ENCODE data around the gene WAPL. TPM values are rescaled to one million over a fixed set of nuclear protein-coding genes. Genes with fewer than 3 reads are reported as not detected.
"Not testable (repeated sequence)": the region's sequence is repeated elsewhere in the genome, so short reads cannot be mapped to it uniquely, and the experiment has no call there.

WAPL gene
- total RNA-seq, result 49.7 and 50.2 TPM in 2 replicates

DNA sequence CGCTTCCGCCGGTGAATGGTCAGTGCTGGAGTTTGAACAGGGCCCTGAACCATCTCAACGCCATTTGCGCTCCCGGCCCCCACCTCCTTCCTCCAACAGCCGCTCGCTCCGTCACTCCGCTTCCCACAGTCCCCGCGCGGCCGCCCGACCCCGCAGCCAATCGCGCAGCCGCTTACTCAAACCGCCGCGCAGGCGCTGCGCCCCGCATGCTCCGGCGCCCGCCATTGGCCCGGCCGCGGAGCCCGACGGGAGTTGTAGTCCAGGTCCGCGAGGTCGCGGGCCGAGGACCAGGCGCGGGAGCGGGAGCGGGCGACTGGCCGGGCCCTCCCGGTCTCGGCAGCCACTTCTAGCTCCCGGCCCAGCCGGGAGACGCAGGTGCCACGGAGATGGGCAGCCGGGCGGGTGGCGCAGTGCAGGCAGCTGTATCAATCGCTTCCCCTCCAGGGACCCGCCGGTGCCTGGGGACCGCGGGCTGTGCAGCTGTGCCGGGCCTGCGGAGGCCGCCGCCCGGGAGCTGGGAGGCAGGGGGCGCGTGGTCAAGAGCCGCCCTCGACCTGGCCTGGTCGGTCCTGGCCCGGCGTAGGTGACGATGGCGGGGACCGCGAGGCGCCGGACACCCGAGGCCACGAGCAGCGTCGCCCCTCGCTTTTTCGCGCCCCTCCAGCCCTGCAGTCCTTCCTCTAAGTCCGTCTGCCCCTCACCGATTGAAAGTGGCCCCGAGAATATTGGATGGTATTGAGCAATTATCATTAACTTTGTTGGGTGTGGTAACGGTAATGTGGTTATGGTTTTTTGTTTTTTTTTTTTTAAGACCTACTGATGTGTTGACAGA is at the start of gene WAPL:
TSS of gene WAPL (minus strand) at position 115 of the 832 bp plus-strand sequence. CDS start 3,723 bp downstream, outside the sequence.
- Mint-ChIP-seq H3K36me3 (ENCODE audit: low read depth) (peaks cover 26% of the 10 kb centered on the region), H3K4me3 (peak within 1 kb of the TSS; percentile 99), H3K27ac (peak within 1 kb of the TSS; percentile 98), H3K9me3 (no peaks in the 10 kb centered on the region), H3K27me3 (ENCODE audit: insufficient read depth) (no peaks in the 10 kb centered on the region), H3K4me1 (ENCODE audit: low read depth) (peaks cover 68% of the 10 kb centered on the region)
- DNase-seq (ENCODE audit: low spot score), result peak; percentile 95
- intact Hi-C loops (cut with micrococcal nuclease), result loop anchor here (1.0 to 2.0 kb wide), 4 partner anchors 17 to 235 kb away; partner anchors contain the start of gene BMPR1A

- no peak overlapping the region for H3K27ac Mint-ChIP-seq
- no peaks in the 10 kb centered on the region for H3K36me3 Mint-ChIP-seq (ENCODE audit: low read depth)
- intact Hi-C loops (cut with micrococcal nuclease), result no loop called here
- H3K27me3 Mint-ChIP-seq (ENCODE audit: insufficient read depth), result peaks cover 2% of the 10 kb centered on the region
- no peak for DNase-seq (ENCODE audit: low spot score)
- no peak overlapping the region for H3K4me3 Mint-ChIP-seq
- no peaks in the 10 kb centered on the region for H3K4me1 Mint-ChIP-seq (ENCODE audit: low read depth)
- H3K9me3 Mint-ChIP-seq, result peaks cover 5% of the 10 kb centered on the region
These were observed 47.7 kb upstream of the WAPL start for GRCh38 chr10:86569335-86569734.

- H3K27me3 Mint-ChIP-seq (ENCODE audit: insufficient read depth); intact Hi-C loops (cut with micrococcal nuclease); H3K4me1 Mint-ChIP-seq (ENCODE audit: low read depth); H3K9me3 Mint-ChIP-seq; H3K27ac Mint-ChIP-seq; DNase-seq (ENCODE audit: low spot score); H3K36me3 Mint-ChIP-seq (ENCODE audit: low read depth); H3K4me3 Mint-ChIP-seq: not testable (repeated sequence)
These were observed 44.9 kb upstream of the WAPL start for GRCh38 chr10:86566518-86566917.

- DNase-seq (ENCODE audit: low spot score); H3K36me3 Mint-ChIP-seq (ENCODE audit: low read depth); H3K27ac Mint-ChIP-seq; intact Hi-C loops (cut with micrococcal nuclease); H3K4me1 Mint-ChIP-seq (ENCODE audit: low read depth); H3K4me3 Mint-ChIP-seq; H3K9me3 Mint-ChIP-seq; H3K27me3 Mint-ChIP-seq (ENCODE audit: insufficient read depth): not testable (repeated sequence)
These were observed 41.7 kb upstream of the WAPL start for GRCh38 chr10:86563338-86563737.

GRCh38 chr10:86558695-86559094 is 37.1 kb upstream of the WAPL start:
- H3K4me1 Mint-ChIP-seq (ENCODE audit: low read depth); DNase-seq (ENCODE audit: low spot score); H3K27ac Mint-ChIP-seq; H3K9me3 Mint-ChIP-seq; H3K27me3 Mint-ChIP-seq (ENCODE audit: insufficient read depth); H3K36me3 Mint-ChIP-seq (ENCODE audit: low read depth); intact Hi-C loops (cut with micrococcal nuclease); H3K4me3 Mint-ChIP-seq: not testable (repeated sequence)

DNA sequence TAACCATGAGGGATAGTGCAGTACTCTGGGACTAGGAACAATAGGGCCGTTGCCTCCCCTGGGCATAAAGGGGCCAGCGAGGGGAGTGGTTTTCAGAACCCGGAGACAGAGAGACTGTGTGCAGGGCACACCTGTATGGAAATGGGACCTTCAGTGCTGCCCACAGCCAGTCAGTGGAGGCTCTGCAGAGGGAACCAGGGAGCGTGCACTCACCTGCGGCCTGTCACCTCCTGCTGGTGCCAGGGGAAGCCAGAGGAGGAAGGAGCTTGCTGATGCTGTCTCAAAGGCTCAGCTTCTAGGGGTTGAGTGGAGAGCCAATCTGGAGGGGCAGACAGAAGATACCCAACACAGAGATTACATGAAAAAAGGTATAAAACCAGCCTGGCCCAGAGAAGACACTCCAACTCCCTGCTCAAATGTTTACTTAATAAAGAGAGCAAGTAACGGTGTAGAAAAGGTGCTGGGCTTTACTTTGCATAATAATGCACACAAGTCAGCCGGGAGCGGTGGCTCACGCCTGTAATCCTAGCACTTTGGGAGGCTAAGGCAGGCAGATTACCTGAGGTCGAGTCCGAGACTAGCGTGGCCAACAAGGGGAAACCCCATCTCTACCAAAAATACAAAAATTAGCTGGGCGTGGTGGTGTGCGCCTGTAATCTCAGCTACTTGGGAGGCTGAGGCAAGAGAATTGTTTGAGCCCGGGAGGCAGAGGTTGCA is 35.5 kb upstream of the WAPL start:
- no peak overlapping the region for H3K27ac Mint-ChIP-seq
- no peaks in the 10 kb centered on the region for H3K9me3 Mint-ChIP-seq
- no peaks in the 10 kb centered on the region for H3K36me3 Mint-ChIP-seq (ENCODE audit: low read depth)
- intact Hi-C loops (cut with micrococcal nuclease), result no loop called here
- peaks cover 7% of the 10 kb centered on the region for H3K4me1 Mint-ChIP-seq (ENCODE audit: low read depth)
- no peak overlapping the region for H3K4me3 Mint-ChIP-seq
- H3K27me3 Mint-ChIP-seq (ENCODE audit: insufficient read depth), result no peaks in the 10 kb centered on the region
- no peak for DNase-seq (ENCODE audit: low spot score)

- no peak overlapping the region for H3K4me3 Mint-ChIP-seq
- H3K4me1 Mint-ChIP-seq (ENCODE audit: low read depth), result peaks cover 7% of the 10 kb centered on the region
- no peaks in the 10 kb centered on the region for H3K9me3 Mint-ChIP-seq
- no peak overlapping the region for H3K27ac Mint-ChIP-seq
- intact Hi-C loops (cut with micrococcal nuclease), result no loop called here
- no peaks in the 10 kb centered on the region for H3K27me3 Mint-ChIP-seq (ENCODE audit: insufficient read depth)
- DNase-seq (ENCODE audit: low spot score), result no peak
- H3K36me3 Mint-ChIP-seq (ENCODE audit: low read depth), result no peaks in the 10 kb centered on the region
These were observed 34.9 kb upstream of the WAPL start for GRCh38 chr10:86556532-86556931.

DNA sequence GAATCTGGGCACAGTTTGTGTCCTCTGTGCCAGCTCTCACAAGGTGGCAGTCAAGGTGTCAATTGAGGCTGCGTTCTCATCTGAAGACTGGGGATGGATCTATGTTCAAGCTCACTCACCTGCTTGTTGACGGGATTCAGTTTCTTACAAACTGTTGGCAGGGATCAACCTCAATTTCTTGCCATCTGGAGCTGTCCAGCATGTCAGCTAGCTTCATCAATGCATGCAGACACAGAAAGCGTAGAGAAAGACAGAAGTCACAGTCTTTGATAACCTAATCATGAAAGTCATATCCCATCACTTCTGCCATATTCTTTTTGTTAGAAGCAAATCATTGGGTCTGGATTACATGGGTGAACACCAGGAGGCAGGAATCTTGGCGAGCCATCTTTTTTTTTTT is 32.0 kb upstream of the WAPL start:
- Mint-ChIP-seq H3K27ac (no peak overlapping the region), H3K36me3 (ENCODE audit: low read depth) (no peaks in the 10 kb centered on the region), H3K27me3 (ENCODE audit: insufficient read depth) (peaks cover 4% of the 10 kb centered on the region), H3K4me1 (ENCODE audit: low read depth) (peaks cover 7% of the 10 kb centered on the region), H3K4me3 (no peak overlapping the region), H3K9me3 (no peaks in the 10 kb centered on the region)
- DNase-seq (ENCODE audit: low spot score), result no peak
- intact Hi-C loops (cut with micrococcal nuclease), result no loop called here

GRCh38 chr10:86553213-86553612 is 31.6 kb upstream of the WAPL start:
- peaks cover 6% of the 10 kb centered on the region for H3K27me3 Mint-ChIP-seq (ENCODE audit: insufficient read depth)
- intact Hi-C loops (cut with micrococcal nuclease), result no loop called here
- no peak for DNase-seq (ENCODE audit: low spot score)
- no peak overlapping the region for H3K27ac Mint-ChIP-seq
- peaks cover 7% of the 10 kb centered on the region for H3K4me1 Mint-ChIP-seq (ENCODE audit: low read depth)
- no peak overlapping the region for H3K4me3 Mint-ChIP-seq
- no peaks in the 10 kb centered on the region for H3K36me3 Mint-ChIP-seq (ENCODE audit: low read depth)
- no peaks in the 10 kb centered on the region for H3K9me3 Mint-ChIP-seq

GRCh38 chr10:86547296-86547695 is 25.7 kb upstream of the WAPL start:
- no peak for DNase-seq (ENCODE audit: low spot score)

GRCh38 chr10:86545101-86545500 is 23.5 kb upstream of the WAPL start:
- no peak overlapping the region for H3K4me3 Mint-ChIP-seq
- DNase-seq (ENCODE audit: low spot score), result no peak
- H3K36me3 Mint-ChIP-seq (ENCODE audit: low read depth), result no peaks in the 10 kb centered on the region
- no peak overlapping the region for H3K27ac Mint-ChIP-seq
- no peaks in the 10 kb centered on the region for H3K9me3 Mint-ChIP-seq
- peaks cover 4% of the 10 kb centered on the region for H3K27me3 Mint-ChIP-seq (ENCODE audit: insufficient read depth)
- no peaks in the 10 kb centered on the region for H3K4me1 Mint-ChIP-seq (ENCODE audit: low read depth)
- intact Hi-C loops (cut with micrococcal nuclease), result no loop called here

More at GRCh38 chr10:86547296-86547695, 25.7 kb upstream of the WAPL start:
- H3K9me3 Mint-ChIP-seq, result no peaks in the 10 kb centered on the region
- intact Hi-C loops (cut with micrococcal nuclease), result no loop called here
- H3K27ac Mint-ChIP-seq, result no peak overlapping the region
- no peak overlapping the region for H3K4me3 Mint-ChIP-seq
- no peaks in the 10 kb centered on the region for H3K4me1 Mint-ChIP-seq (ENCODE audit: low read depth)
- peaks cover 6% of the 10 kb centered on the region for H3K27me3 Mint-ChIP-seq (ENCODE audit: insufficient read depth)
- H3K36me3 Mint-ChIP-seq (ENCODE audit: low read depth), result no peaks in the 10 kb centered on the region

- Mint-ChIP-seq H3K36me3 (ENCODE audit: low read depth) (no peaks in the 10 kb centered on the region), H3K27ac (no peak overlapping the region)
These were observed 18.4 kb upstream of the WAPL start for GRCh38 chr10:86540016-86540415.

DNA sequence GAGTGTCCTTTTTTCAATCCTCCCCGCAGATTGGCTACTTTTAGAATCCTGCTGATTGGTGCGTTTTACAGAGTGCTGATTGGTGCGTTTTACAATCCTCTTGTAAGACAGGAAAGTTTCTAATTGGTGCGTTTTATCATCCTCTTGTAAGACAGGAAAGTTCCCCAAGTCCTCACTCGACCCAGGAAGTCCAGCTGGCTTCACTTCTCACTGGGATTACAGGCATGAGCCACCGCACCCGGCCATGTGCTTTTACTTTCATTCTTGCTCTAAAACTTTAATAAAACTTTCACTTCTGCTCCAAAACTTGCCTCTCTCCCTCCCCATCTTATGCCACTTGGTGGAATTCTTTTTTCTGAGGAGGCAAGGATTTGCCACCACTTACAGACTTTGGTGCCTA is 17.0 kb upstream of the WAPL start:
- Mint-ChIP-seq H3K36me3 (ENCODE audit: low read depth) (no peaks in the 10 kb centered on the region), H3K9me3 (no peaks in the 10 kb centered on the region), H3K27me3 (ENCODE audit: insufficient read depth) (no peaks in the 10 kb centered on the region), H3K4me3 (no peak overlapping the region), H3K4me1 (ENCODE audit: low read depth) (no peaks in the 10 kb centered on the region), H3K27ac (no peak overlapping the region)
- intact Hi-C loops (cut with micrococcal nuclease), result no loop called here
- DNase-seq (ENCODE audit: low spot score), result no peak

More at GRCh38 chr10:86540016-86540415, 18.4 kb upstream of the WAPL start:
- H3K4me1 Mint-ChIP-seq (ENCODE audit: low read depth), result no peaks in the 10 kb centered on the region
- intact Hi-C loops (cut with micrococcal nuclease), result no loop called here
- no peak overlapping the region for H3K4me3 Mint-ChIP-seq
- no peaks in the 10 kb centered on the region for H3K27me3 Mint-ChIP-seq (ENCODE audit: insufficient read depth)
- no peak for DNase-seq (ENCODE audit: low spot score)
- H3K9me3 Mint-ChIP-seq, result no peaks in the 10 kb centered on the region

Data from activated T-helper 1 cell treated with anti-CD3 and anti-CD28 coated beads, Interleukin-12 subunit alpha, Interleukin-12 subunit beta, Interleukin-2, Interleukin-4 antibody, amounts not matched to agents 30 ng/mL and 10 ng/mL and 1 ng/mL, durations not matched to agents 14 hours and 24 hours and 36 hours (primary cell).